Measurements from ENCODE around the gene ING4. TPM values are rescaled to one million over a fixed set of nuclear protein-coding genes. Genes with fewer than 3 reads are reported as not detected.
A peak's percentile ranks its signal among the peaks of the same experiment; 100 is the strongest.

Gene ING4
- total RNA-seq, 2 donors from 2014 or later = 21.8 to 22.6 TPM

GRCh38 chr12:6676962-6677361 is 14.0 kb upstream of the ING4 start:
- H3K36me3 ChIP-seq = peaks cover 73% of the 10 kb centered on the region
- no peaks in the 10 kb centered on the region for H3K4me1 ChIP-seq
- no peaks in the 10 kb centered on the region for H3K27me3 ChIP-seq
- TF ChIP-seq CTCF (IDR thresholded peaks at IDR 0.05) = no peak
- no peaks in the 10 kb centered on the region for H3K9me3 ChIP-seq
- H3K27ac ChIP-seq = no peak overlapping the region
- H3K4me3 ChIP-seq = no peak overlapping the region
- DNase-seq (ENCODE audit: low spot score) = no peak

- Histone ChIP-seq H3K27ac (no peak overlapping the region), H3K36me3 (peaks cover 92% of the 10 kb centered on the region), H3K4me3 (no peak overlapping the region), H3K27me3 (no peaks in the 10 kb centered on the region), H3K4me1 (no peaks in the 10 kb centered on the region), H3K9me3 (no peaks in the 10 kb centered on the region)
- no peak for TF ChIP-seq CTCF (IDR thresholded peaks at IDR 0.05)
- no peak for DNase-seq (ENCODE audit: low spot score)
Measured at GRCh38 chr12:6672143-6672542, 9.2 kb upstream of the ING4 start.

GRCh38 chr12:6667559-6668210 is 4.8 kb upstream of the ING4 start:
- TF ChIP-seq CTCF (IDR thresholded peaks at IDR 0.05) = no peak
- H3K9me3 ChIP-seq = no peaks in the 10 kb centered on the region
- H3K27ac ChIP-seq = no peak overlapping the region
- H3K36me3 ChIP-seq = peaks cover 59% of the 10 kb centered on the region
- H3K27me3 ChIP-seq = no peaks in the 10 kb centered on the region
- no peak overlapping the region for H3K4me3 ChIP-seq
- no peak for DNase-seq (ENCODE audit: low spot score)
- H3K4me1 ChIP-seq = no peaks in the 10 kb centered on the region

GRCh38 chr12:6666211-6666610 is 3.3 kb upstream of the ING4 start:
- Histone ChIP-seq H3K4me3 (no peak overlapping the region), H3K9me3 (no peaks in the 10 kb centered on the region), H3K4me1 (peaks cover 0 to 12% of the 10 kb centered on the region in 2 donors), H3K27ac (no peak overlapping the region), H3K36me3 (peaks cover 44% of the 10 kb centered on the region), H3K27me3 (no peaks in the 10 kb centered on the region)
- DNase-seq (ENCODE audit: low spot score) = no peak
- no peak for TF ChIP-seq CTCF (IDR thresholded peaks at IDR 0.05)

- Histone ChIP-seq H3K36me3 (peaks cover 31% of the 10 kb centered on the region), H3K27me3 (no peaks in the 10 kb centered on the region), H3K27ac (no peak overlapping the region), H3K9me3 (no peaks in the 10 kb centered on the region), H3K4me1 (peaks cover 0 to 12% of the 10 kb centered on the region in 2 donors), H3K4me3 (no peak overlapping the region)
- TF ChIP-seq CTCF (IDR thresholded peaks at IDR 0.05) = no peak
- no peak for DNase-seq (ENCODE audit: low spot score)
Measured at GRCh38 chr12:6664902-6665301, 2.0 kb upstream of the ING4 start.

GRCh38 chr12:6662602-6662905 is 365 bp downstream of the ING4 start:
- peak overlapping the region; percentile 78 to 84 for H3K4me3 ChIP-seq
- H3K9me3 ChIP-seq = no peaks in the 10 kb centered on the region
- H3K27me3 ChIP-seq = no peaks in the 10 kb centered on the region
- H3K36me3 ChIP-seq = peaks cover 8% of the 10 kb centered on the region
- no peak for TF ChIP-seq CTCF (IDR thresholded peaks at IDR 0.05)
- no peak for DNase-seq (ENCODE audit: low spot score)
- peak overlapping the region; percentile 71 to 80 for H3K27ac ChIP-seq
- peaks cover 0 to 12% of the 10 kb centered on the region in 2 donors for H3K4me1 ChIP-seq
